Stimulated activated naive CD8-positive, alpha-beta T cell treated with anti-CD3 and anti-CD28 coated beads, Interleukin-15, Interleukin-2, amounts not matched to agents 100 ng/mL and 50 ng/mL, for 24 hours (primary cell): ENCODE data around the gene SNF8.

ENCODE experiments used
- H3K27ac Mint-ChIP-seq: one replicate; pipeline ENCODE4 v1.8.0; 2021; ENCODE audit warnings: mild to moderate bottlenecking, mixed read lengths
- H3K27me3 Mint-ChIP-seq: one replicate; pipeline ENCODE4 v1.8.0; 2021; ENCODE audit warnings: mixed read lengths
- H3K36me3 Mint-ChIP-seq: one replicate; pipeline ENCODE4 v1.8.0; 2021; ENCODE audit warnings: low read depth, mixed read lengths
- H3K4me1 Mint-ChIP-seq: one replicate; pipeline ENCODE4 v1.8.0; 2021; ENCODE audit warnings: low read depth, mixed read lengths
- H3K4me3 Mint-ChIP-seq: one replicate; pipeline ENCODE4 v1.8.0; 2021; ENCODE audit warnings: mild to moderate bottlenecking, mixed read lengths
- H3K9me3 Mint-ChIP-seq: one replicate; pipeline ENCODE4 v1.8.0; 2021; ENCODE audit warnings: mixed read lengths

SNF8 gene

DNA sequence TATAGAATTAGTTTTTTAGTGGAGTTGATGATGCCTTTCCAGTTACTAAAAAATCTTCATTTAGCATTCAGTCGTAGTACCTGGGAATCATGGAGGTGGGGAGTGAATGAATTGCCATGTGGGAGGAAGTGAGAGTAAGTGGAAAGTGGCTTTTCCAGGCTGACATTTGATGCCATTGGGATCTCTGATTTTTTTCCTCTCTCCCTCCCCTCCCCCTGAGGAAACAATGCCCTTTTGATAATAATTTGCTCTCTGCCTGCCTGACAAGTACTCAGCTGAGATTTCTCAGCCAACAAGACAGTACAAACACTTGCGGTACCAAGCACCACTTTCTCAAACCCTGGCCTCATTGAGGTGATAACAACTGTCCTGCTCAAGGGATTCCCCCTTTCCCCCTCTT lies 34.3 kb downstream of the SNF8 start:
- Mint-ChIP-seq H3K27me3 (no peaks in the 10 kb centered on the region), H3K9me3 (no peaks in the 10 kb centered on the region), H3K36me3 (peaks cover 58% of the 10 kb centered on the region), H3K4me3 (peak overlapping the region; percentile 97), H3K27ac (peak overlapping the region; percentile 98), H3K4me1 (peaks cover 71% of the 10 kb centered on the region)

DNA sequence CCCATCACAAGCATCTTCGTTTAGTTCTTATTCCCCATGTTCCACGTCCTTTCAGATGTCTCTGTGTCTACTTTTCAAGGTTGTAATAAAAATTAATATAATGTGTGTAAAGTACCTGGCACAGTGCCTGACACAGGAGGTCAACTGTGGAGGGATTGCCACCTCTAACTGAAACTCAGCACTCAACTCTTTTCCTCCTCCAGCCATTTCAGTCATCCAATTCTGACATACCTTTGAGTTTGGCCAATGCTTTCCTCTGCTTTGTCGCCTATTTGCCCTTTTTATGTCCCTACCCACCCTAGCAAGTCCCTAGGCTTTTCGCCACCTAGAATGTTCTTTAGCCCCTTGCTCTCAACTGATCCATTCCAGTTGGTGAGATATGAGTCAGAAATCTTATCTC lies 34.9 kb downstream of the SNF8 start:
- H3K27me3 Mint-ChIP-seq: no peaks in the 10 kb centered on the region
- H3K9me3 Mint-ChIP-seq: no peaks in the 10 kb centered on the region
- H3K4me1 Mint-ChIP-seq: peaks cover 65% of the 10 kb centered on the region
- peak overlapping the region; percentile 97 for H3K4me3 Mint-ChIP-seq
- H3K36me3 Mint-ChIP-seq: peaks cover 54% of the 10 kb centered on the region
- peak overlapping the region; percentile 98 for H3K27ac Mint-ChIP-seq

DNA sequence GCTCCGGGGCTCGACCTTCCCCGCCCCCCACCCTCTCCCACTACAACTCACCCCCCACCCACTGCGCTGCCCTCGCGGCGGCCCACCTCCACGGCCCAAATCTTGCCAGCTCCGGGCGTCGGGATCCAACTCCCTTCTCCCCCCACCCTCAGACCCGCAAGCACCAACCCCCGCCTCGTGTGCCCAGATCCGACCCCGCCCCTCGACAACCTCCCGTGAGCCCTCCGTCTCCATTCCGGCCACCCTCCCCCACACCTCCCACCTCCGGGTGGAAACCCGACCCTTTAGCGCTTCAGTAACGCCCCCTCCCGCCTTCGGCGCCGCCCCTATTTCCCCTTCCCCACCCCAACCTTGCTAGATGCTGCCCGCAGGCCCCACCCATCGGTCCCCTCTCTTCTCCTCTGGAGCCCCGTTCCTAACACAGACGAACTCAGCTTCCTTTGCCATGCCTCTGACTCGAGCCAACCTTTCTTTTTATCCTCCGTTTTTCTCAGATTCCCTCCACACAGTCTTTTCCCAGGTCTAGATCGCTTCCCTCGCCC lies 35.7 kb downstream of the SNF8 start:
- peaks cover 47% of the 10 kb centered on the region for H3K36me3 Mint-ChIP-seq
- peak overlapping the region; percentile 97 for H3K4me3 Mint-ChIP-seq
- H3K27me3 Mint-ChIP-seq: no peaks in the 10 kb centered on the region
- H3K9me3 Mint-ChIP-seq: no peaks in the 10 kb centered on the region
- H3K27ac Mint-ChIP-seq: peak overlapping the region; percentile 98
- H3K4me1 Mint-ChIP-seq: peaks cover 57% of the 10 kb centered on the region

DNA sequence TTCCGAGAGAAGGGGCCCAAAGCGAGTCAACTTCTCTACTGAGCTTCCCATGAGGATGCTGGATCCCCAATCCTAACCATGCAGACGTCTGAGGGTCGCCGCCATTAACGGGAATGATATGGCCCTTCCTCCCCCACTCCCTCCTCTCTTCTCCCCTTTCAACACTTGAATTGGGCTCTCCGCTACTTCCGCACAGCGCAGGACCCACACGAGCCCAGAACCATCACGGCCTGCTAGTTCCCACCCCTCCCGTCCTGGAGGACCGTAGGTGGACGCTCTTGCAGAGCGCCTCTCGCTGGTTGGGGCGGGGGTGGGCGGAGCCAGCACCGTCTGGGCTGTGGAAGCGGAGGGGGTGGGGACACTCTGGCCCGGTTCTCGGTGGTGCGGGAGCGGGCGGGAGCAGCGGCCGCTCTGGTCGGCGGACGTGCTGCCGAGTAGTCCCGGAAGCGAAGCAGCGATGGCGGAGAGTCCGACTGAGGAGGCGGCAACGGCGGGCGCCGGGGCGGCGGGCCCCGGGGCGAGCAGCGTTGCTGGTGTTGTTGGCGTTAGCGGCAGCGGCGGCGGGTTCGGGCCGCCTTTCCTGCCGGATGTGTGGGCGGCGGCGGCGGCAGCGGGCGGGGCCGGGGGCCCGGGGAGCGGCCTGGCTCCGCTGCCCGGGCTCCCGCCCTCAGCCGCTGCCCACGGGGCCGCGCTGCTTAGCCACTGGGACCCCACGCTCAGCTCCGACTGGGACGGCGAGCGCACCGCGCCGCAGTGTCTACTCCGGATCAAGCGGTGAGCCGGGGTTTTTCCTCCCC lies 36.4 kb downstream of the SNF8 start, which contains the start of gene UBE2Z:
UBE2Z (plus strand) TSS at position 361 of the 797 bp plus-strand sequence; CDS start at position 458, 97 bp downstream.
- Mint-ChIP-seq H3K27me3 (no peaks in the 10 kb centered on the region), H3K36me3 (peaks cover 40% of the 10 kb centered on the region), H3K4me3 (peak within 1 kb of the TSS; percentile 99), H3K27ac (peak within 1 kb of the TSS; percentile 100), H3K9me3 (no peaks in the 10 kb centered on the region), H3K4me1 (peaks cover 50% of the 10 kb centered on the region)

DNA sequence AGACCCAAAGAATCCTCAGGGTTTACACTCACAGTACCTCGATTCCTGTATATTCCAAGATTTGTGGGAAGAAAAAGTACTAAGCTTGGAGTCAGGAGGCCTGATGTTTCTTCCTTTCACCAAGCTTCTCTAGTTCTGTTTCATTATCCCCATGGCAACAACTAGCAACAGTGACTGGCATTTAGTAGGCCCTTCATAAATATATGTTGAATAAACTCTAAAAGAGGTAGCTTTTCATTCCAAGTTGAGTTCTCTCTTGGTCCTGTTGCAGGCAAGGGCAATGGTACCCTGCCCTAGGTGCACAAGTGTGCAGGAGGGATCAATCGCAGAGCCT lies 37.0 kb downstream of the SNF8 start:
- H3K27me3 Mint-ChIP-seq: no peaks in the 10 kb centered on the region
- H3K36me3 Mint-ChIP-seq: peaks cover 34% of the 10 kb centered on the region
- peak overlapping the region; percentile 100 for H3K27ac Mint-ChIP-seq
- peak overlapping the region; percentile 99 for H3K4me3 Mint-ChIP-seq
- H3K4me1 Mint-ChIP-seq: peaks cover 44% of the 10 kb centered on the region
- no peaks in the 10 kb centered on the region for H3K9me3 Mint-ChIP-seq

DNA sequence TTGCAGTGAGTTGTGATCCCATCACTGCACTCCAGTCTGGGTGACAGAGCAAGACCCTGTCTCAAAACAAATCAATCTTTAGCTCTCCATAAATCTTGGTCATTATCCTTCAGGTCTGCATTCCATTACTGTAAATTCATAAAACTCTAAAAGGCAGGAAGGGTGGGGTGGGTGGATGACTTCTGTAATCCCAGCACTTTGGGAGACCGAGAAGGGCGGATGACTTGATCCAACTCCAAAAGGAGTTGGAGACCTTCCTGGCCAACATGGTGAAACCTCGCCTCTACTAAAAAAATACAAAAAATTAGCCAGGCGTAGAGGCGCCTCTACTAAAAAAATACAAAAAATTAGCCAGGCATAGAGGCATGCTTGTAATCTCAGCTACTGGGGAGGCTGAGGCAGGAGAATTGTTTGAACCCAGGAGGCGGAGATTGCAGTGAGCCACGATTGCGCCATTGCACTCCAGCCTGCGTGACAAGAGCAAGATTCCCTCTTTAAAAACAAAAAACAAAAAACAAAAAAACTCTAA lies 38.6 kb downstream of the SNF8 start:
- Mint-ChIP-seq H3K4me3 (no peak overlapping the region), H3K9me3 (no peaks in the 10 kb centered on the region), H3K27me3 (no peaks in the 10 kb centered on the region), H3K4me1 (peaks cover 28% of the 10 kb centered on the region), H3K36me3 (peaks cover 18% of the 10 kb centered on the region), H3K27ac (no peak overlapping the region)

DNA sequence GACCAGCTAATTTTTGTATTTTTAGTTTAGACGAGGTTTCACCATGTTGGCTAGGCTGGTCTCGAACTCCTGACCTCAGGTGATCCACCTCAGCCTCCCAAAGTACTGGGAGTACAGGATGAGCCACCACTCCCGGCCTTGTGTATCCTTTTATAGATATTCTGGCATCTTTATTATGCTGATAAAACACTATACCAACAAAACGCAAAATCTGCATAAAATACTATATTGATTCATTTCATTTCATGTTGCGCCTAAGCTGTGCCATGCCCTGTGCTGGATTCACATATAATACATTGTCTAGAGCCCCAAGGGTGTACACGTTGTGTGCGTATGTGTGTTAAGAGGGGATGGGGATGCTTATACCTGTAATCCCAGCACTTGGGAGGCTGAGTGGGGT lies 40.2 kb downstream of the SNF8 start:
- Mint-ChIP-seq H3K4me3 (no peak overlapping the region), H3K27me3 (no peaks in the 10 kb centered on the region), H3K4me1 (peaks cover 12% of the 10 kb centered on the region), H3K27ac (no peak overlapping the region), H3K36me3 (peaks cover 4% of the 10 kb centered on the region), H3K9me3 (no peaks in the 10 kb centered on the region)

DNA sequence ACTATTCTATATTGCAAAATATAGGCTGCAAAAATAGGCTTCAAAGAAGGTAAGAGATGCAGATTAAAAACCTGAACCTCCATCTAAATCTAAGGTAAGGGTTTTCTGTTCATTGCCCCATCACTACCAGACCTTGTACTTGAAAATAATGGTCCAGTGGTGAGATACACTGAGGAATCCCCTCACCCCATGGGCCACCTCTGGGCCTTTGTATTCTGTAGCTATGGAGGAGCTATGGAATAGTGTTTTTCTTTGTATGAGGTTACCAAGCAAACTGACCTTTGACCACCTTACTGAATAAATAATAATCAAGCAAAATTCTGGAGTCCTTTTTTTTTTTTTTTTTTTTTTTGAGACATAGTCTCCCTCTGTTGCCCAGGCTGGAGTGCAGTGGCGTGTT lies 41.2 kb downstream of the SNF8 start:
- no peak overlapping the region for H3K27ac Mint-ChIP-seq

DNA sequence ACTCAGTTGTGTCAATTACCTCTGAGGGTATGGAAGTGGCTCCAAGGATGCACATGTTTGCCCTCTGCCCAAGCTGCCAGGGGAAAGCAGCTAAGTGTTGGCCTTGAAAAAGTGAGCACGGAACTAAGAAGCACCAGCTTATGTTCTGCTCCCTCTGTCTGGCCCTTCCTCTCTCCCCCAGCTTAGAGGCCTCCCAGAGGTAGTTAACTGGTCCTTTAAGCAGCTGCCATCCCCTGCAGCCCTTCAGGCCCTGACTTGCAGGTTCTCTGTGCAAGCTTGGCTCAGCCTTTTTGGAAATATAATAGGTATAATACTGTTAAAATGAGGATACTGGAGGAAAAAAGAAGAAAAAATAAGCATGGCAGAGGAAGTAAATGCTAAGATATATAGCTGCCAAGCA lies 43.4 kb downstream of the SNF8 start:
- no peaks in the 10 kb centered on the region for H3K9me3 Mint-ChIP-seq
- H3K27ac Mint-ChIP-seq: no peak overlapping the region
- peaks cover 5% of the 10 kb centered on the region for H3K4me1 Mint-ChIP-seq
- no peaks in the 10 kb centered on the region for H3K27me3 Mint-ChIP-seq
- H3K4me3 Mint-ChIP-seq: no peak overlapping the region
- peaks cover 20% of the 10 kb centered on the region for H3K36me3 Mint-ChIP-seq

More for the DNA sequence above, 41.2 kb downstream of the SNF8 start:
- Mint-ChIP-seq H3K4me3 (no peak overlapping the region), H3K9me3 (no peaks in the 10 kb centered on the region), H3K36me3 (peaks cover under 1% of the 10 kb centered on the region), H3K27me3 (no peaks in the 10 kb centered on the region), H3K4me1 (peaks cover 8% of the 10 kb centered on the region)

DNA sequence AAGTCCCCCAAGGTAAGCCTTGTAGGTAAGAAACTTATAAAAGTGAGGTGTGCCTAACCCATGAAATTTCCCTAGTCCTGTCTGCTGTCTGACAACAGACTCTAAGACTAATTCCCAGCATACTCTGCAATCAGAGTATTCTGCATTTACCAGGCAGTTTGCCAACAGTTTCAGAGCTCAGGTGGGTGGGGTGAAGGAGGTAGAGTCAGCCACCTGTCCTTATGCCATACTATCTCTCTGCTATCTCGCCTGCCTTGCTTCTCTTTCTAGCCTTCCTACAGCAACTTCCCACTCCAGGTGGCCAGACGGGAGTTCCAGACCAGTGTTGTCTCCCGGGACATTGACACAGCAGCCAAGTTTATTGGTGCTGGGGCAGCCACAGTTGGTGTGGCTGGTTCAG lies 49.8 kb downstream of the SNF8 start:
- H3K9me3 Mint-ChIP-seq: no peaks in the 10 kb centered on the region
- H3K4me3 Mint-ChIP-seq: peak overlapping the region; percentile 10
- H3K4me1 Mint-ChIP-seq: peaks cover 49% of the 10 kb centered on the region
- peak overlapping the region; percentile 36 for H3K27ac Mint-ChIP-seq
- H3K36me3 Mint-ChIP-seq: peaks cover 55% of the 10 kb centered on the region
- H3K27me3 Mint-ChIP-seq: no peaks in the 10 kb centered on the region

DNA sequence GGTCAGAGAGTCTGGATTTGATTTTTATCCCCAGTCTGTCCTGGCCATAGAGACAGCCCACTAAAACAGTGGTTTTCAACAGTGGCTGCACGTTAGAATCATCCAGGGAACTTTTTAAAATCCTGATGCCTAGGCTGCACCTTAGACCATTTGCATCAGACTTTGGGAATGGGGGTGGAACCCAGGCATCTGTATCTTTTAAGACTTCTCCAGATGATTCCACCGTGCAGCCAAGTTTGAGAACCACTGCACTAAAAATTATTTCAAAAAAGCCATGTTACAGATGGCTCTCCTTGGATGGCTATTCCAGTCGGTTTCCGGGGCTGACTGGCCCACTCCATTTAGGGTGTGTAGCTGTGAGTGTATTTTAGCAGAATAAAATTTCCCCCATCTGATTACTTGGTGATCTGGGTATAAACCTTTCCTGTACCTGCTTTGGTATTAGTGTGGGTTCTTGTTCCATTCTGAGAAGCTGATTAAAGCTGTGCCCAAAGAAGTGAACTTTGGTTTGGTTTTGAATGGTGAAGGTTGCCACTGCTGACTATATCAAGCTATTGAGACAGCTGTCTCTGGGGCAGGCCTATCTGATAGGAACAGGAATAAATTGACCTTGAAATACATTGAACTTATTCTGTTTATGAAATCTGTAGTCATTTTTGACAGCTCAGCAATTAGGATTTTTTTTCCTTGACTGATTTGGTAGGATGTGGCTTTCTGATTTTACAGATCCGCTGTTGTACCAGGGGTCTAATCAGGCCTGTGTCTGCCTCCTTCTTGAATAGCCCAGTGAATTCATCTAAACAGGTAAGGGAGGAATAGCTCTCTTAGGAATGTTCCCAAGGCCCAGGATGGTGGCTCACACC lies 50.8 kb downstream of the SNF8 start:
- peaks cover 49% of the 10 kb centered on the region for H3K4me1 Mint-ChIP-seq
- H3K4me3 Mint-ChIP-seq: peak overlapping the region; percentile 95
- no peaks in the 10 kb centered on the region for H3K27me3 Mint-ChIP-seq
- peak overlapping the region; percentile 97 for H3K27ac Mint-ChIP-seq
- H3K36me3 Mint-ChIP-seq: peaks cover 55% of the 10 kb centered on the region
- no peaks in the 10 kb centered on the region for H3K9me3 Mint-ChIP-seq

DNA sequence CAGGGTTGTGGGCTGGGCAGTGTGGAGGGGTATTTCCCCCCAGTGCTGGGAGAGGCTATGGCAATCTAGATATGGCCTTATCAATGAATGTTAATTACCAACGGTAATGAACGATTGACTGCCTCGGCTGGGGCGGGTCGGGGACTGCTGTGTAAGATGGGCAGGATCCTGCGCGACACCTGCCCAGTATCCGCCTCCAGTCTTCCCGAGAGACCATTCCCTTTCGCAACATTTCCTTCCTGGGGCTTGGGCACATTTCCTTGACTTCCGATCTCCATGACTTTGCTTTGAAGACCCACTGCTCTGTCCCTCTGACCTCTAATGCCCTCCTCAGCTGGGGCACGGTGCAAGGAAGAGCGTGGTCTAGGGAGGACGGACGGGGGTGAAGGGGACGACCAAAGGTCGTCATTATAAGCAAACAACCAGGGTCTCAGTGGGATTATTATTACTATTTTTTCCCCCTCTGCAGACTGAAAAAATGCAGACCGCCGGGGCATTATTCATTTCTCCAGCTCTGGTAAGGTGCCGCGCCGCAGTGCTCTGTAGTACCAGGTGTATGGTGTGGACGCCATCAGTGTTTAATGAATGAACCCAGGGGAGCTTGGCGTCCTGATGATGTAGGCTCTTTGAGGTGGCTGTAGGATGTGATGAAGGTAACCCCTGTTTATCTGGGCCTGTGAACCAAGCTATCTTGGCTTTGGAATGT lies 51.5 kb downstream of the SNF8 start:
- peak overlapping the region; percentile 97 for H3K27ac Mint-ChIP-seq
- no peaks in the 10 kb centered on the region for H3K27me3 Mint-ChIP-seq
- H3K4me3 Mint-ChIP-seq: peak overlapping the region; percentile 95
- H3K36me3 Mint-ChIP-seq: peaks cover 51% of the 10 kb centered on the region
- H3K4me1 Mint-ChIP-seq: peaks cover 49% of the 10 kb centered on the region
- no peaks in the 10 kb centered on the region for H3K9me3 Mint-ChIP-seq

DNA sequence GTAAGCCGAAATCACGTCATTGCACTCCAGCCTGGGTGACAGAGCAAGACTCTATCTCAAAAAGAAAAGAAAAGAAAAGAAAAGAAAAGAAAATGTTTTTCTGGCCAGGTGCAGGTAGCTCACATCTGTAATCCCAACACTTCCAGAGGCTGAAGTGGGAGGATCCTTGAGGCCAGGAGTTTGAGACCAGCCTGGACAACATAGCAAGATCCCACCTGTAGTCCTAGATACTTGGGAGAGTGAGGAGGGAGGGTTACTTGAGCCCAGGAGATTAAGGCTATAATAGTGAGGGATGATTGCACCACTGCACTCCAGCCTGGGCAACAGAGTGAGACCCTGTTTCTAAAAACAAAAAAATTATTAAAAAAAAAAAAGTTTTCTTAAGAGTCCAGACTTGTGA lies 54.6 kb downstream of the SNF8 start:
- Mint-ChIP-seq H3K9me3 (no peaks in the 10 kb centered on the region), H3K4me3 (no peak overlapping the region), H3K36me3 (peaks cover 23% of the 10 kb centered on the region)

DNA sequence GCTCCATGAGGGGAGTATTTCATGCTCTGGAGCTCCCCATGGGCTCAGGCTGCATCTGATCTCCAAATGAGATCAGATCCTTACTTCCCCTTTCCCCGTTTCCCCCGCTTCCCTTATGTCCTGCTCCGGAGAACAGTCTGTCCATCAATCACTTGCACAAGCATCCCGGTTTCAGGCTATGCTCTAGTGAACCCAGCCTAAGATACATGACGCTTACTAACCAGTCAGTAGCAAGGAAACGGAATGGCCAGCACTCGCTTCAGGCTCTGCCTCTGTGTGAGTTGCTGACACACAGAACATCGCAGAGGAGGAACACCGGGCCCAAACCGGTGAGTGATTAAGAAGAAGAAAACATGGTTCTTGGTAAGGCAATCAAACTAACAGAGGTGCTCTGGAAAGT lies 61.5 kb downstream of the SNF8 start:
- Mint-ChIP-seq H3K9me3 (no peaks in the 10 kb centered on the region), H3K4me1 (peaks cover 5% of the 10 kb centered on the region), H3K27me3 (no peaks in the 10 kb centered on the region), H3K4me3 (no peak overlapping the region), H3K27ac (no peak overlapping the region), H3K36me3 (no peaks in the 10 kb centered on the region)

More for the DNA sequence above, 54.6 kb downstream of the SNF8 start:
- H3K27ac Mint-ChIP-seq: no peak overlapping the region
- H3K4me1 Mint-ChIP-seq: peaks cover 33% of the 10 kb centered on the region
- no peaks in the 10 kb centered on the region for H3K27me3 Mint-ChIP-seq
